ENCODE results near the gene NID2.

The NID2 gene

GRCh38 chr14:52044791-52045522 lies 23.9 kb downstream of the NID2 start:
- no peak for TF ChIP-seq JUND (IDR thresholded peaks at IDR 0.05; ENCODE audit: low read depth)
- no peak for DNase-seq (ENCODE audit: low read depth in 1 of 2, low spot score in 1 of 2)
- in situ Hi-C loops (cut with HindIII; ENCODE audit: low pct_unique_long_range_greater_than_20kb, low sequenced_read_pairs) = no loop called here

GRCh38 chr14:52043690-52044089 lies 25.2 kb downstream of the NID2 start:
- in situ Hi-C loops (cut with HindIII; ENCODE audit: low pct_unique_long_range_greater_than_20kb, low sequenced_read_pairs) = no loop called here
- DNase-seq (ENCODE audit: low read depth in 1 of 2, low spot score in 1 of 2) = peak; percentile 49 to 74
- TF ChIP-seq JUND (IDR thresholded peaks at IDR 0.05; ENCODE audit: low read depth) = no peak

DNA sequence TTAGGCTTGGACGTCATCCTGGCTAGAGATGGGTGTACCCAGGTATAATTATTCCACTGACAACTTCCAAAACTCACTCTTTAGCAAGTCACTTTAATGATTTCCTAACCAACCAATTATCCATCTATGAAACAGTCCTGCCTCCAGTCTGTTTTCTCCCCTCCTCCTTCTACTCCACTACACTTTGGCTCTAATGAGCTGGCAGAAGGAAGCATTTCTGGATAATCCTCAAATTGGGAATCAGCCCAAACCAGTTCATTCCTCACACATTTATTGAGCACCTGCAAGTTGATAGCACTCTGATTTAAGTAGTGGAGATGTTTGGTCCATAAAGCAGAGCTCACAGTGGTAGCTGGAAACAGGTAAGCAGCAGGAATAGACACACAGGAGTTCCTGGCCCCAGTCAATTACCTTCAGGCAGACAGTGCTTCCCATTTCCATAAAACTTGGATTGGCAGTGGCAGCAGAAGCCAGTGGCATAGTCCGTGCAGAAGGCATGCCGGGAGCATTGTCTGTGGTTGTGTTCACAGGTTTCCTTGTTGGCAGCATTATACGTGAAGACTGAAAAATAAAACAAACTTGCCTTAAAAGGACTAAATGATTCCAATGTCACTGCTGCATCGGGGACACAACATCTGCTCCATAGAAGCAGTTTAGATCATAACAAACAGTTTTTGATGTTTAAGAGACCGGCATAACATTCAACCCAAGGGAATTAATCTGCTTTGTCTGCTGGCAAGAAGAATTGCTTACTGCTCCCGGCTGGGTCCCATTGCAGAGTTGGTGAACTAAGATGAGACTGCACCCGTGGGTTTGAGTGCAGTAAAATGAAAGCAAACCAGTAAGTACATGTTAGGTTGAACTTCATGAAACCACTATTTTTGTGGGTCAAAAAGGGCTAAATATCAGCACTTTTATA lies 26.2 kb downstream of the NID2 start:
- in situ Hi-C loops (cut with HindIII; ENCODE audit: low pct_unique_long_range_greater_than_20kb, low sequenced_read_pairs) = no loop called here
- TF ChIP-seq JUND (IDR thresholded peaks at IDR 0.05; ENCODE audit: low read depth) = no peak
- peak in 1 of 2 experiments; percentile 6 for DNase-seq (ENCODE audit: low read depth in 1 of 2, low spot score in 1 of 2)

GRCh38 chr14:52040598-52040997 lies 28.3 kb downstream of the NID2 start:
- no peak for TF ChIP-seq JUND (IDR thresholded peaks at IDR 0.05; ENCODE audit: low read depth)
- in situ Hi-C loops (cut with HindIII; ENCODE audit: low pct_unique_long_range_greater_than_20kb, low sequenced_read_pairs) = no loop called here

GRCh38 chr14:52039124-52039815 lies 29.6 kb downstream of the NID2 start:
- TF ChIP-seq JUND (IDR thresholded peaks at IDR 0.05; ENCODE audit: low read depth) = no peak
- DNase-seq (ENCODE audit: low read depth in 1 of 2, low spot score in 1 of 2) = no peak
- in situ Hi-C loops (cut with HindIII; ENCODE audit: low pct_unique_long_range_greater_than_20kb, low sequenced_read_pairs) = no loop called here

More at GRCh38 chr14:52040598-52040997, 28.3 kb downstream of the NID2 start:
- DNase-seq (ENCODE audit: low read depth in 1 of 2, low spot score in 1 of 2) = no peak

DNA sequence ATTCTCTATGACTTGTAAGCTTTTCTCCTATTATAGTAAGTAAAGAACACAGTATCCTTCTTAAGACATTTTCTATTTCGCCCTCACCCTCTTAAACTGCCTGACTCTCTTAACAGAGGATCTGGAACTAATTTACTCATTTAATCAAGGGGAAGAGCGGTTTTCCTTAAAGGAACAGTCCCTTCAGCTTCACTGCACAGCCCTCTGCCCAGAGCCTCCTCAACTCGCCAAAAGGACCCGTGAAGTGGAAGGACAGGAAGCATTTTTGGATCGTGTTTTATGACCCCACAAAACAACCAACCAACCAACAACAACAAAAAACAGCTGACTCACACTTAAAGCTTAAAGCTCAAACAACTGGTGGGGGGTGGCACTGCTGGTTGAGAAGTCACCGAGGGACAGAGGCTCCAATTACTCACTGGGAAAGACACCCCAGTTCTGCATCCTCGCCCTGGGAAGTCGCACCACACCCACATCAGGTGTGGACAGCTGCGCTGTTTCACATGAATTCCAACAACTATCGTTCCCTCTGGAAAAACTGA lies 35.7 kb downstream of the NID2 start:
- no peak for DNase-seq (ENCODE audit: low read depth in 1 of 2, low spot score in 1 of 2)
- in situ Hi-C loops (cut with HindIII; ENCODE audit: low pct_unique_long_range_greater_than_20kb, low sequenced_read_pairs) = no loop called here
- TF ChIP-seq JUND (IDR thresholded peaks at IDR 0.05; ENCODE audit: low read depth) = no peak

GRCh38 chr14:52032204-52032801 lies 36.6 kb downstream of the NID2 start:
- in situ Hi-C loops (cut with HindIII; ENCODE audit: low pct_unique_long_range_greater_than_20kb, low sequenced_read_pairs) = no loop called here
- TF ChIP-seq JUND (IDR thresholded peaks at IDR 0.05; ENCODE audit: low read depth) = no peak
- no peak for DNase-seq (ENCODE audit: low read depth in 1 of 2, low spot score in 1 of 2)

DNA sequence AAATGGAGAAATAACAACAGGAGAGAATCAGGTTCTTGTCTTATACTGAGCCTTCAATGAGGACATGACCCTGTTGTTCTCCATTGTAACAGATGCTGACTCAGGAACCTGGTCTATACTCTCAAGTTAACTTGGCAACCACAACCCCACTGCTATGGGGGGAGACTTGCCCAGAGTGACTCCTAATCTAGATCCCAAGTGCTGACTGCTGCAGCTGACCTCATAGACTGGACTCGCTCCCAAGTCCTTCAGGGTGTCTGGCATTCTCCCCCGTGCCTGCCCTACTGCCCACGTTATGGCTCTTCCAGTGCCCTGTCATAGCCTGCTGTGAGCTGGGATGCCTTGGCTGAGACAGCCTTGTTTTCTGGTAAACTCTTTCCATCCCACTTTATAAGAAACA lies 37.1 kb downstream of the NID2 start:
- TF ChIP-seq JUND (IDR thresholded peaks at IDR 0.05; ENCODE audit: low read depth) = no peak
- DNase-seq (ENCODE audit: low read depth in 1 of 2, low spot score in 1 of 2) = no peak
- in situ Hi-C loops (cut with HindIII; ENCODE audit: low pct_unique_long_range_greater_than_20kb, low sequenced_read_pairs) = no loop called here

DNA sequence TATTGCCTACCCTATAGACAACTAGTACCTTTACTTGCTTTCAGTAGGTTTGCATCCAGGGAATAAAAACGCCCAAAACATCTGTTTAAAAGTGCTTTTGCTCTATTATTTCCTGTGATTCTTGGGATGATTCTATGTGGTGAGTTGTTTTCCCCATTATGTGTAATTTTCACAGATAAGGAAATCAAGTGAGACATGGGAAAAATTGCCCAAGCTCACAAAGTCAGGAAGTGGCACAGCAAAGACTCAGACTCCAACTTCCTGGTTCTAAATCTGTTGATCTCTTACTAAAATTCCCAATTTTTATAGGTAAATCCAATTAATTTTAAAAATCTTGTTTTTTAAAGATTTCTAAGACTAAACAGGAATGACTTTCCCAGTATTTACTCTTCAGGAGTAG lies 39.0 kb downstream of the NID2 start:
- in situ Hi-C loops (cut with HindIII; ENCODE audit: low pct_unique_long_range_greater_than_20kb, low sequenced_read_pairs) = no loop called here
- DNase-seq (ENCODE audit: low read depth in 1 of 2, low spot score in 1 of 2) = no peak
- TF ChIP-seq JUND (IDR thresholded peaks at IDR 0.05; ENCODE audit: low read depth) = no peak

- no peak for DNase-seq (ENCODE audit: low read depth in 1 of 2, low spot score in 1 of 2)
- in situ Hi-C loops (cut with HindIII; ENCODE audit: low pct_unique_long_range_greater_than_20kb, low sequenced_read_pairs) = no loop called here
- TF ChIP-seq JUND (IDR thresholded peaks at IDR 0.05; ENCODE audit: low read depth) = no peak
Measured at GRCh38 chr14:52026901-52027300, 42.0 kb downstream of the NID2 start.

DNA sequence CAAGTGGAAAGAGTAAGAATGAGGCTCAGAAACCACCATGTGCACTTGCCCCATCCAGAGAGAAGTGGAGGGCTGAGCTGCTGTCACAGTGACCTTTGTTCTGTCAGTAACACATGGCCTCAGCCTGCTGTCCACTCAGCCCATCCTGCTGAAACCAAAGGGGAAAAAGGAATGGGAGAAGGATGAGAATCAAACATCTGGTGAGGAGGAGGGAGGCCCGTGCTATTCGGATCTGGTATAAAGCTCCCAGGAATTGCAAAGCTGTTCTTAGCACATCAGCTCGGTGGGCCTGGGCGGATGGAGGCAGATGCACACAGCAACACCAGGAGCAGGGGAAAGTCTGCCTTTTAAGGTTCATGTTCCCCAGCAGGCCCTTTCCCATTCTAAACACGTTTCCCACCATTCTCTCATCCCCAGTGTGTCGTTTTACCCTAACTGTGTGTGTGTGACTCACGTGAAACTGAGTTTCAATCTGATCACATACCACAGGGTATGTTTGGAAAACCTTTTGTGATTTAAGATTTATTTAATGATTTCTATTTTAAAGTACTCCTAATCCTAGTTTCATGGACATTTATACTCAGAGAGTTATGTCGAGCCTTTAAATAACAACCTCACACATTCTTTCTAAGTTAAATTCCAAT lies 42.7 kb downstream of the NID2 start:
- TF ChIP-seq JUND (IDR thresholded peaks at IDR 0.05; ENCODE audit: low read depth) = no peak
- DNase-seq (ENCODE audit: low read depth in 1 of 2, low spot score in 1 of 2) = no peak
- in situ Hi-C loops (cut with HindIII; ENCODE audit: low pct_unique_long_range_greater_than_20kb, low sequenced_read_pairs) = no loop called here

GRCh38 chr14:52025310-52025709 lies 43.5 kb downstream of the NID2 start:
- in situ Hi-C loops (cut with HindIII; ENCODE audit: low pct_unique_long_range_greater_than_20kb, low sequenced_read_pairs) = no loop called here
- no peak for TF ChIP-seq JUND (IDR thresholded peaks at IDR 0.05; ENCODE audit: low read depth)
- DNase-seq (ENCODE audit: low read depth in 1 of 2, low spot score in 1 of 2) = no peak

Measured in T47D (cell line).